ENCODE results near the gene RAPH1.

GRCh38 chr2:203432811-203433210 is 102.3 kb downstream of the RAPH1 start:
- TF ChIP-seq CTCF (optimal IDR thresholded peaks at IDR 0.05 in 1 of 3, IDR thresholded peaks at IDR 0.05 in 1 of 3, conservative IDR thresholded peaks at IDR 0.05 in 1 of 3; ENCODE audit: extremely low read depth in 1 of 3, insufficient read depth in 2 of 3, low read length in 3 of 3) (no peak), EZH2 (IDR thresholded peaks at IDR 0.05; ENCODE audit: low read length) (no peak)
